Measurements from ENCODE around the gene CDH18. TPM values are rescaled to one million over a fixed set of nuclear protein-coding genes. Genes with fewer than 3 reads are reported as not detected.

The CDH18 gene
- total RNA-seq: not detected

DNA sequence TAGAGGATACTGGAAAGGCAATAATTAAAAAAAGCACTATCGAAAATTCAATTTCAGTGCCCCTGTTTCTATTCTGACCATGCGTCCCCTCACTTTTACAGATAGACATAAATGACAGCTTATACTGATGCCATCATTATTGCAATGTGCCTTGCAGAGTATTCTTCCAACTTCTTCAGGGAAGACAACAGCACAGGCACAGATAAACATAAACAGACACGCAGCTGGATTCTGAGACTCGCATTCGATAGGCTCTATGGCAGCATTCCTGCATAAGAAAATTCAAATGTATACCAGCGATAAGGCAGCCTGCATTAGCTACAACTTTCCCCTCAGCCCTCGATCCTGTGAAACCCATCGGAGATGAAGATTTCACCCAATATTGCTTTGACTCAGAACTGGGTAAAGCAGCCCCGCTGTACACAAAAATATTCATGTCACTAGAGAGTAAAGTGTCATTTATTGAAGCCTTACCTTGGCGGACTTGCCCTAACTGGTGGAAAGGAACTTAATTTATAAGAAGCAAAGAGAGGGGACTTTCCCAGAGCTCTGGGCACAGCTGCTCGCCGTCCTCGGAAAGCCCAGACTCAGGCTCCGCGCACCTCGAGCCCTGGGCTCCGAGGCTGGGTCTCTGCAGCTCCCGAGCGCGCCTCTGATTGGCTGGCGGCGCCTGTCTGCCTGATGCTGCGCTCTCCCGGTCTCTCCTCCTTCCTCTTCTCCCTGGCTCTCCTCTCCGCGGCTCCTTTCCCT, at the start of gene CDH18:
Gene CDH18 (minus strand): TSS at position 589 of the 750 bp plus-strand sequence. CDS start 149,214 bp downstream, outside the sequence.
- ATAC-seq (no peak), DNase-seq (no peak)
- no peaks in the 10 kb centered on the region for H3K36me3 Mint-ChIP-seq (ENCODE audit: low read depth)
- no peak within 1 kb of the TSS for H3K27ac Mint-ChIP-seq
- ChIA-PET CTCF (no interaction called here), POLR2A (no interaction called here)
- H3K4me1 Mint-ChIP-seq (ENCODE audit: low read depth): no peaks in the 10 kb centered on the region
- no peaks in the 10 kb centered on the region for H3K9me3 Mint-ChIP-seq (ENCODE audit: insufficient read depth)
- H3K4me3 Mint-ChIP-seq: no peak within 1 kb of the TSS
- H3K27me3 Mint-ChIP-seq (ENCODE audit: low read depth): no peaks in the 10 kb centered on the region

DNA sequence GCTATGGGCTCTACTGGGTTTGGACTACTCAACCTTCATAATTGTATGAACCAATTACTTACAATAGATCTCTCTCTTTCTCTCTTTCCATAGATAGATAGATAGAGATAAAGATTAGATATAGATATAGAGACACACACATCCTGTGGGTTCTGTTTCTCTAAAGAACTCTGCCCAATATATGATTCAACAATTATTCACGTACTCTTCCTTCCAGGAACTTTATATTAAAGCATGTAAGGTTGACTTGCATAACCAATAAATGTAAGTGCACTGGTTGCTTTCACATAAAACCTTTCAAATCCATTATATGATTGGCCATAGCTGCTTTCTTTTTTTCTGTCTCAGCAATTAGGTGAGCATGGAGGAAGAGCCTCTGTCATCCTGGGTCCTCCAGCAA, 46.7 kb upstream of the CDH18 start:
- no peaks in the 10 kb centered on the region for H3K4me1 Mint-ChIP-seq (ENCODE audit: low read depth)
- no peak for DNase-seq
- no peaks in the 10 kb centered on the region for H3K36me3 Mint-ChIP-seq (ENCODE audit: low read depth)
- ChIA-PET POLR2A (no interaction called here), CTCF (no interaction called here)
- H3K27me3 Mint-ChIP-seq (ENCODE audit: low read depth): no peaks in the 10 kb centered on the region
- no peaks in the 10 kb centered on the region for H3K9me3 Mint-ChIP-seq (ENCODE audit: insufficient read depth)
- H3K4me3 Mint-ChIP-seq: no peak overlapping the region
- no peak overlapping the region for H3K27ac Mint-ChIP-seq
- ATAC-seq: no peak

GRCh38 chr5:20033881-20034280, 45.9 kb upstream of the CDH18 start:
- H3K27me3 Mint-ChIP-seq (ENCODE audit: low read depth): no peaks in the 10 kb centered on the region
- ChIA-PET POLR2A (no interaction called here), CTCF (no interaction called here)
- ATAC-seq (no peak), DNase-seq (no peak)
- H3K4me3 Mint-ChIP-seq: no peak overlapping the region
- no peaks in the 10 kb centered on the region for H3K9me3 Mint-ChIP-seq (ENCODE audit: insufficient read depth)
- H3K27ac Mint-ChIP-seq: no peak overlapping the region
- no peaks in the 10 kb centered on the region for H3K4me1 Mint-ChIP-seq (ENCODE audit: low read depth)
- H3K36me3 Mint-ChIP-seq (ENCODE audit: low read depth): no peaks in the 10 kb centered on the region

DNA sequence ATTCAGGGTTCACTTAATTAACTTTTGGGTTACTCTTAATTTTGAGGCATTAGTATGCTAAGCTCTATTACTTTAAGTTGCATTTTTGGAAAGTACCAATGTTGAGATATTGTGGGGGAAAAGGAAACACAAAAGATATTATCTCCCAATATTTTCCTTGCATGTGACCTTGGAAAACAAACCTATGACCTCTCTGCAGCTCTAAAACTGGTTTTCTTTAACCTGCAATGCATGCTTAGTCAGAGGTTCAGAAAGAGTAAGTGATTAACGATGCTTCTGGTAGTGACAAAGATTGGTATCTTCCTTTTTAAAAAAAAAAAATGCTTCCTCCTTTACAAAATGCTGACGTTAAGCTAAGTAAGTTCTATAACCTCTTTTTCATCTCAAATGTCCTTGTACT, 44.9 kb upstream of the CDH18 start:
- H3K36me3 Mint-ChIP-seq (ENCODE audit: low read depth): no peaks in the 10 kb centered on the region
- H3K27me3 Mint-ChIP-seq (ENCODE audit: low read depth): no peaks in the 10 kb centered on the region
- H3K4me1 Mint-ChIP-seq (ENCODE audit: low read depth): no peaks in the 10 kb centered on the region
- no peak overlapping the region for H3K4me3 Mint-ChIP-seq
- ChIA-PET POLR2A (no interaction called here), CTCF (no interaction called here)
- H3K27ac Mint-ChIP-seq: no peak overlapping the region
- H3K9me3 Mint-ChIP-seq (ENCODE audit: insufficient read depth): no peaks in the 10 kb centered on the region
- no peak for ATAC-seq
- no peak for DNase-seq

- no peak overlapping the region for H3K27ac Mint-ChIP-seq
- H3K4me3 Mint-ChIP-seq: no peak overlapping the region
- no peak for ATAC-seq
- no peak for DNase-seq
- ChIA-PET CTCF (no interaction called here), POLR2A (no interaction called here)
- no peaks in the 10 kb centered on the region for H3K36me3 Mint-ChIP-seq (ENCODE audit: low read depth)
- no peaks in the 10 kb centered on the region for H3K27me3 Mint-ChIP-seq (ENCODE audit: low read depth)
- no peaks in the 10 kb centered on the region for H3K9me3 Mint-ChIP-seq (ENCODE audit: insufficient read depth)
- H3K4me1 Mint-ChIP-seq (ENCODE audit: low read depth): no peaks in the 10 kb centered on the region
These were observed 42.1 kb upstream of the CDH18 start for GRCh38 chr5:20030125-20030524.

DNA sequence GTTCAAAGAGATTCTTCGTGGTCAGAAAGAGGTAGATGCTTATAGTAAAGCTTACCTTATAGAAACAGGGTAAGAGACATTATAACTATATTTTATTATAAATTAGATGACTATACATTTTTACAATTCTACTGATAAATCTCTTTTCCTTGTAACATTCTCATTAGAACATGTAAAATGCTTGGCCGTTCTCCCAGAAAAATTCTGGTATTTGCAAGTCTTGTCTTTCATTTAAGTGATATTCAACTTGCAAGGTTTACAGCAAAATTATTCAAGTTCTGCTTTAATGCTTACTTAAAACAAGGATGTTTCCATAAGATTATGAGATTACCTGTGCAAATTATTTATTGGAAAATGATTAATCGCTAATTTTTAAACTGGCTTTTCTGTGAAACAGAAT, 41.3 kb upstream of the CDH18 start:
- H3K27me3 Mint-ChIP-seq (ENCODE audit: low read depth): no peaks in the 10 kb centered on the region
- ATAC-seq (no peak), DNase-seq (no peak)
- ChIA-PET POLR2A (no interaction called here), CTCF (no interaction called here)
- no peaks in the 10 kb centered on the region for H3K36me3 Mint-ChIP-seq (ENCODE audit: low read depth)
- no peak overlapping the region for H3K27ac Mint-ChIP-seq
- no peak overlapping the region for H3K4me3 Mint-ChIP-seq
- peaks cover 2% of the 10 kb centered on the region for H3K9me3 Mint-ChIP-seq (ENCODE audit: insufficient read depth)
- H3K4me1 Mint-ChIP-seq (ENCODE audit: low read depth): no peaks in the 10 kb centered on the region

DNA sequence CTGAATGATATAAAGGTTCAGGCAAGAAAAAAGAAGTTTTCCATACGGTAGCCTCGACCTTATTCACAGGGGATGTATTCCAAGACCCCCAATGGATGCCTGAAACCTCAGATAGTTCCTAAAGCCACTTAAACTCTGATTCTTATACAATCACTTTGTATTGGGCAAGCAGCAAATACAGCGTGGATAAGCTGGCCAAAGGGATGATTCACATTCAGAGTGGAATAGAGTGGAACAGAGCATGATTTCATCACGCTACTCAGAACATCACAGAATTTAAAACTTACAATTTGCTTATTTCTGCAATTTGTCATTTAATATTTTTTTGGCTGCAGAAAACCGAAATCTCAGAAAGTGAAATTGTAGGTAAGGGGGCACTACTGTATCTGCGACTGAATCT, 40.5 kb upstream of the CDH18 start:
- no peaks in the 10 kb centered on the region for H3K27me3 Mint-ChIP-seq (ENCODE audit: low read depth)
- peaks cover 4% of the 10 kb centered on the region for H3K9me3 Mint-ChIP-seq (ENCODE audit: insufficient read depth)
- no peaks in the 10 kb centered on the region for H3K36me3 Mint-ChIP-seq (ENCODE audit: low read depth)
- no peak overlapping the region for H3K4me3 Mint-ChIP-seq
- H3K4me1 Mint-ChIP-seq (ENCODE audit: low read depth): no peaks in the 10 kb centered on the region
- ATAC-seq (no peak), DNase-seq (no peak)
- ChIA-PET POLR2A (no interaction called here), CTCF (no interaction called here)
- H3K27ac Mint-ChIP-seq: no peak overlapping the region

DNA sequence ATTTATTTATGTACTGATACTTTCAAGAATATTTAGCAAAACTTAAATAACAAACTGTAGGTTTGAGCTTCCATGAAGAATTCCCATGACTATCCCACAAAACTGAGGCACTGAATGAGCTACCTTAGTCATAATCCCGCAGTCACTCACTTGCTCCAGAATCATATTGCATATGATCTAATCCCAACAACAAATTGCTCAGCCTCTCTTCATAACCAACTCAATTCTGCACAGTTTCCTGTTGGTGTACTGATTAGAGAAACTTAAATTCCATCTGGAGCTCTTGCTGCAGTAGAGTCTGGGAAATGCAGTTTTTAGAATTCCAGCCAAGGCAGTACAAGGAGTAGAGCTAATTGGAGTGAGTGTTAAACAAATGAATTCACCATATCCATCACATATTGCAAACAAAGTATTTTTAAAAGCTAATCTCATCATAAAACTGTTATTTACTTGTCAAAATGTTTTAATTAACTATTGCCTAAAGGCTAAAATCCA, 35.7 kb upstream of the CDH18 start:
- Mint-ChIP-seq H3K27ac (no peak overlapping the region), H3K36me3 (ENCODE audit: low read depth) (no peaks in the 10 kb centered on the region), H3K4me3 (no peak overlapping the region), H3K9me3 (ENCODE audit: insufficient read depth) (peaks cover 4% of the 10 kb centered on the region), H3K4me1 (ENCODE audit: low read depth) (no peaks in the 10 kb centered on the region), H3K27me3 (ENCODE audit: low read depth) (no peaks in the 10 kb centered on the region)
- ChIA-PET POLR2A (no interaction called here), CTCF (no interaction called here)
- ATAC-seq (no peak), DNase-seq (no peak)

DNA sequence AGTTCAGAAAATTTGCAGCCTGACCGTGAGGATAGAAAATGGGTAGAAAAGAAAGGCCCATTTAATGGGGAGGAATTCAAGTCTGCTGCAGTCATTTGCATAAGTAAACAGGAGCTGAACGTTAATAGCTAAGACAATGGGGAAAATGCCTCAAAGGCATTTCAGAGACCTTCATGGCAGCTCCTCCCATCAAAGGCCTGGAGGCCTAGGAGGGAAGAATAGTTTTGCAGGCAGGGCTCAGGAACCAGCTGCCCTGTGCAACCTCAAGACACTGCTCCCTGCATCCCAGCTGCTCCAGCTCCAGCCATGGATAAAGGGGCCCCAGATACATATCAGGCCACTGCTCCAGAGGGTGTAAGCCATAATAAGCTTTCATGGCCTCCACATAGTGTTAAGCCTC, 32.2 kb upstream of the CDH18 start:
- Mint-ChIP-seq H3K36me3 (ENCODE audit: low read depth) (no peaks in the 10 kb centered on the region), H3K27ac (no peak overlapping the region), H3K27me3 (ENCODE audit: low read depth) (no peaks in the 10 kb centered on the region), H3K9me3 (ENCODE audit: insufficient read depth) (peaks cover 11% of the 10 kb centered on the region), H3K4me3 (no peak overlapping the region), H3K4me1 (ENCODE audit: low read depth) (no peaks in the 10 kb centered on the region)
- ChIA-PET POLR2A (no interaction called here), CTCF (no interaction called here)
- ATAC-seq: no peak
- DNase-seq: no peak

DNA sequence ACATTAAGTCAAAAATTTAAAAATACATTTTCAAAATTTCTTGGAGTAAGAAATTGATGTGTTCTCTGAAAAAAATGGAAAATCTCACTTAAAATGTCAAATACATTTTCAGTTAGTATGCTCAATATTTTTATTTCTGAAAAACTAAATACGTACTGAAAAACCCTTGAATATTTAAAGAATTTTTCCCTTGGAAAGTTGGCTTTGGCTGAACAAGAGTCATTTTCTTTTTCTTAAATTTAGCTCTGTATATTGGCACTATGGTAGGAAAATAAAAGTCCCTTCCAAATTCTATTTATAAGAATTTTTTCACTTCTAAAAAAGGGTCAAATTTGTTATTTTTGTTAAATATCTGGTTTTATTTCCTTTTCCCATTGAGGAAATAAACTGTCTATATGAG, 29.0 kb upstream of the CDH18 start:
- H3K36me3 Mint-ChIP-seq (ENCODE audit: low read depth): no peaks in the 10 kb centered on the region
- no peaks in the 10 kb centered on the region for H3K27me3 Mint-ChIP-seq (ENCODE audit: low read depth)
- ATAC-seq: no peak
- DNase-seq: no peak
- ChIA-PET CTCF (no interaction called here), POLR2A (no interaction called here)
- no peak overlapping the region for H3K4me3 Mint-ChIP-seq
- no peak overlapping the region for H3K27ac Mint-ChIP-seq
- no peaks in the 10 kb centered on the region for H3K4me1 Mint-ChIP-seq (ENCODE audit: low read depth)
- peaks cover 15% of the 10 kb centered on the region for H3K9me3 Mint-ChIP-seq (ENCODE audit: insufficient read depth)

GRCh38 chr5:20000416-20000815, 12.4 kb upstream of the CDH18 start:
- H3K27me3 Mint-ChIP-seq (ENCODE audit: low read depth): no peaks in the 10 kb centered on the region
- DNase-seq (no peak), ATAC-seq (no peak)
- ChIA-PET POLR2A (no interaction called here), CTCF (interaction anchor here (1.0 kb wide), 1 partner anchor 8 kb away, joined by 4 read pairs; no protein-coding TSS in a partner anchor)
- peaks cover 23% of the 10 kb centered on the region for H3K9me3 Mint-ChIP-seq (ENCODE audit: insufficient read depth)
- no peaks in the 10 kb centered on the region for H3K36me3 Mint-ChIP-seq (ENCODE audit: low read depth)
- no peak overlapping the region for H3K4me3 Mint-ChIP-seq
- H3K4me1 Mint-ChIP-seq (ENCODE audit: low read depth): no peaks in the 10 kb centered on the region
- no peak overlapping the region for H3K27ac Mint-ChIP-seq

GRCh38 chr5:19988457-19988856, 457 bp upstream of the CDH18 start:
- Mint-ChIP-seq H3K27me3 (ENCODE audit: low read depth) (no peaks in the 10 kb centered on the region), H3K9me3 (ENCODE audit: insufficient read depth) (no peaks in the 10 kb centered on the region), H3K4me1 (ENCODE audit: low read depth) (no peaks in the 10 kb centered on the region), H3K36me3 (ENCODE audit: low read depth) (no peaks in the 10 kb centered on the region), H3K4me3 (no peak overlapping the region), H3K27ac (no peak overlapping the region)
- ATAC-seq (no peak), DNase-seq (no peak)
- CTCF ChIA-PET: no interaction called here
- POLR2A ChIA-PET: no interaction called here

DNA sequence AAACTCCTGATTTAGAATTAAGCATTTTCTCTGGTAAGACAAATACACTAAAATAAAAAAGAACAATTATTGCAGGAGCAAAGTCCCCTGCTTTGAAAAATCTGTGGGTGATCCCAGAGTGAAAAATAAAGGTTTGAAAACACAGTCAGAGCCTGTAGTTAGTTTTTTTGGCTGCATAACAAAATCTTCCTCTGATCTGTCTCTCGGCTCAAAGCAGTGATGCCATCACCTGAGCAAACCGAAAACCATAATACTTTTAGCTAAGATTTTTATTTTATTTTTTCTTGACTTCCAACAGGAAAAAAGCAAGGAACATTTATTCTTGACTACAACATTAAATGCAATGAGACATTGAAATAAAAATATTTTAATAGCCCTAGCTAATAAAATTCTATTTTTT, 1.2 kb downstream of the CDH18 start:
- H3K36me3 Mint-ChIP-seq (ENCODE audit: low read depth): no peaks in the 10 kb centered on the region
- ATAC-seq (no peak), DNase-seq (no peak)
- CTCF ChIA-PET: no interaction called here
- POLR2A ChIA-PET: no interaction called here
- no peaks in the 10 kb centered on the region for H3K27me3 Mint-ChIP-seq (ENCODE audit: low read depth)
- H3K27ac Mint-ChIP-seq: no peak overlapping the region
- no peaks in the 10 kb centered on the region for H3K4me1 Mint-ChIP-seq (ENCODE audit: low read depth)
- H3K4me3 Mint-ChIP-seq: no peak overlapping the region
- H3K9me3 Mint-ChIP-seq (ENCODE audit: insufficient read depth): no peaks in the 10 kb centered on the region

All from activated CD8-positive, alpha-beta T cell treated with anti-CD3 and anti-CD28 coated beads, Interleukin-2, amount 10 ng/mL, durations not matched to agents 7 days and 5 days (primary cell).